Bronchial epithelial cell (primary cell): ENCODE measurements around the gene GNS. TPM values are rescaled to one million over a fixed set of nuclear protein-coding genes. Genes with fewer than 3 reads are reported as not detected.
A peak's percentile ranks its signal among the peaks of the same experiment; 100 is the strongest.

Source experiments
- DNase-seq: peaks from one replicate; pipeline ENCODE4 v3.0.0-alpha.2; 2010; ENCODE audit warnings: low read depth
- FAIRE-seq: peaks from 2 replicates; lab custom pipeline; 2011; peaks lifted over from hg19 to GRCh38; lab: Jason Lieb, UNC
- H3K27me3 ChIP-seq: 2 replicates; pipeline ENCODE4 v1.5.1; 2011; ENCODE audit warnings: low read length; ENCODE audit not compliant: control insufficient read depth, insufficient read depth
- H3K36me3 ChIP-seq: 2 replicates; pipeline ENCODE4 v1.5.1; 2011; ENCODE audit warnings: low read length; ENCODE audit not compliant: control insufficient read depth, insufficient read depth
- H3K4me3 ChIP-seq: 2 replicates; pipeline ENCODE4 v1.5.1; 2011; ENCODE audit warnings: mild to moderate bottlenecking, low read depth, low read length, control low read depth
- total RNA-seq: library from RNA; depleted of rRNA; stranded (reverse); fragments of >200 nt; gene quantifications from 2 replicates; pipeline ENCODE4 v1.2.1, GENCODE V29; 2014
- TF ChIP-seq, protein P1 (sequence below): IDR thresholded peaks from 2 replicates; pipeline ENCODE4 v1.5.1; 2011; ENCODE audit warnings: mild to moderate bottlenecking, moderate library complexity, low read length, control low read depth, inconsistent platforms; ENCODE audit not compliant: insufficient read depth, severe bottlenecking

Gene GNS
- total RNA-seq, 1 donor from 2014 or later: 99.0 TPM

DNA sequence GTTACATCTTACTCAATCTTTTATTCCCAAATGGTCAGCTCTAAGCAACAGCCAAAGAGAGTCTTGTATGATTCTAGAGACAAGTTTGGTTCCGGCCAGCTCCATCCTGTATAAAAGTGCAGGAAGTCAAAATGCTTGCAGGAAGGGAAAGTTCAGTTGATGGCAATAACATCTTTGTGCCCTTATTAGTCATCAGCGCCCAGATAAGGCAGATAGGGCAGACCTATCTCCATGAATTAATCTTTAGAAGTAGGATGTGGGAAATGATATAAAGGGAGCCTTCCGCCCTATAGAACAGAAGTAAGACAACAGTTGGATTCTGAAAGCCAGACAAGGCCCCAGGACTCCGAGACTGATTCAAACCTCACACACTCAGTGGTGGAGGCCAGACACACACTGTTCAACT lies 6.4 kb downstream of the GNS start:
- TF ChIP-seq, protein P1, sequence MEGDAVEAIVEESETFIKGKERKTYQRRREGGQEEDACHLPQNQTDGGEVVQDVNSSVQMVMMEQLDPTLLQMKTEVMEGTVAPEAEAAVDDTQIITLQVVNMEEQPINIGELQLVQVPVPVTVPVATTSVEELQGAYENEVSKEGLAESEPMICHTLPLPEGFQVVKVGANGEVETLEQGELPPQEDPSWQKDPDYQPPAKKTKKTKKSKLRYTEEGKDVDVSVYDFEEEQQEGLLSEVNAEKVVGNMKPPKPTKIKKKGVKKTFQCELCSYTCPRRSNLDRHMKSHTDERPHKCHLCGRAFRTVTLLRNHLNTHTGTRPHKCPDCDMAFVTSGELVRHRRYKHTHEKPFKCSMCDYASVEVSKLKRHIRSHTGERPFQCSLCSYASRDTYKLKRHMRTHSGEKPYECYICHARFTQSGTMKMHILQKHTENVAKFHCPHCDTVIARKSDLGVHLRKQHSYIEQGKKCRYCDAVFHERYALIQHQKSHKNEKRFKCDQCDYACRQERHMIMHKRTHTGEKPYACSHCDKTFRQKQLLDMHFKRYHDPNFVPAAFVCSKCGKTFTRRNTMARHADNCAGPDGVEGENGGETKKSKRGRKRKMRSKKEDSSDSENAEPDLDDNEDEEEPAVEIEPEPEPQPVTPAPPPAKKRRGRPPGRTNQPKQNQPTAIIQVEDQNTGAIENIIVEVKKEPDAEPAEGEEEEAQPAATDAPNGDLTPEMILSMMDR: no peak
- Histone ChIP-seq H3K4me3 (no peak overlapping the region), H3K27me3 (no peaks in the 10 kb centered on the region), H3K36me3 (peaks cover 6% of the 10 kb centered on the region)
- DNase-seq: no peak
- FAIRE-seq: no peak

DNA sequence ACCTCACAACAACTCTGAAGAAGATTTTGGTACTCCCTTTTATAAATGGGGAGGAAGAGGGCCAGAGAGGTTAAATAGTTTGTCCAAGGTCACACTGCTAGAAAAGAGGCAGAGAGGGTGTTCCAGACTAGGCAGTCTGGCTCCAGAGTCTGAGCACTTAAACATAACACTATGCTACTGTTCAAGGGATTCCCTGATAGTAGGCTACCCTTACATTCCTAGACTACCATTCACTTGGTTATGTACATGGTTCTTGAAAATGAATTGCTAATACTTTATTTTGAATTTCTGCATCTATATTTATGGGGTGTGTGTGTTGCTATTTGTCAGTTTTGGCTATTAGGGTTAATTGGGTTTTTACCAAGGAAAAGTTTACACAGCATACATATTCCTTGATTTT lies 7.2 kb downstream of the GNS start:
- Histone ChIP-seq H3K27me3 (no peaks in the 10 kb centered on the region), H3K4me3 (no peak overlapping the region), H3K36me3 (peaks cover 6% of the 10 kb centered on the region)
- DNase-seq: no peak
- TF ChIP-seq, protein P1: no peak
- FAIRE-seq: no peak

DNA sequence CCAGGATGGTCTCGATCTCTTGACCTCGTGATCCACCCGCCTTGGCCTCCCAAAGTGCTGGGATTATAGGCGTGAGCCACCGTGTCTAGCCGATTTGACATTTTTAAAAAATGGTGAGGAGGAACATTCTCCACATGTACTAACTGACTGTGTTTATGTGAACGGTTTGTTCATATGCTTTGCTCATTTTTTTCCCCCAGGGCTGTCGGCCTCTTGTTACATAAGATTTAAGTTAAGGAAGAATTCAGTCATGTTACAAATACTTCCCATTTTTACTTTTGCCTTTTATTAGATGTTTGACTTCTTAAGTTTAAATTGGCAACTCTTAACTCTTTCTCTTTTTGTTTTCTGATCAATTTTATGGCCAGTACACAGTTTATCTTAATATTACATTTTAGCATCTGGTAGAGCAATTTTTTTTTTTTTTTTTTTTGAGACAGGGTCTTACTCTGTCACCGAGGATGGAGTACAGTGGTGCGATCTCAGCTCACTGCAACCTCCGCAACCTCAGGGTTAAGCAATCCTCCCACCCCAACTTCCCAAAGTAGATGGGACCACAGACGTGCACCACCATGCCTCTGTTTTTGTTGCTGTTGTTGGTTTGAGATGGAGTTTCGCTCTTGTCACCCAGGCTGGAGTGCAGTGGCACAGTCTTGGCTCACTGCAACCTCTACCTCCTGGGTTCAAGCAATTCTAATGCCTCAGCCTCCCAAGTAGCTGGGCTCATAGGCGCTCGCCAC lies 9.6 kb downstream of the GNS start:
- FAIRE-seq (no peak), DNase-seq (no peak)
- no peaks in the 10 kb centered on the region for H3K27me3 ChIP-seq
- TF ChIP-seq, protein P1: no peak
- no peak overlapping the region for H3K4me3 ChIP-seq
- peaks cover 6% of the 10 kb centered on the region for H3K36me3 ChIP-seq

DNA sequence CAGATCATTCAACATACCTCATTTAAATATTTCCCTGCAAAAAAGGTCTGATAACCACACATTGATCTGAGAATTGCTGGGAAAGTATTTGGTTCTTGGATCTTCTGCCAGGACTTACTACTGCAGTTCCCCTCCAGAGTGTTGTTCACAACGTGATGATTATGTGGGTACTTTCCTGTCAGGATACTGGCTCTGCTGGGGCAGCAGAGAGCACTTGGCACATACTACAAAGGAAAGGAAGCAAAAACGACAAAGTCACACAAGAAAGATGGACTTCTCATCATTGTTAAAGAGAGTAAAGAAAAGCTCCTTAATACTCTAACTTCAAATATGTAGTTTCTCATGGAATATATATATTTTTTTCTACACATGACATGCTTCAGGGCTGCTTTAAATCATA lies 11.5 kb downstream of the GNS start:
- TF ChIP-seq, protein P1: no peak
- no peak for DNase-seq
- Histone ChIP-seq H3K36me3 (peaks cover 6% of the 10 kb centered on the region), H3K4me3 (no peak overlapping the region), H3K27me3 (no peaks in the 10 kb centered on the region)
- FAIRE-seq: no peak

DNA sequence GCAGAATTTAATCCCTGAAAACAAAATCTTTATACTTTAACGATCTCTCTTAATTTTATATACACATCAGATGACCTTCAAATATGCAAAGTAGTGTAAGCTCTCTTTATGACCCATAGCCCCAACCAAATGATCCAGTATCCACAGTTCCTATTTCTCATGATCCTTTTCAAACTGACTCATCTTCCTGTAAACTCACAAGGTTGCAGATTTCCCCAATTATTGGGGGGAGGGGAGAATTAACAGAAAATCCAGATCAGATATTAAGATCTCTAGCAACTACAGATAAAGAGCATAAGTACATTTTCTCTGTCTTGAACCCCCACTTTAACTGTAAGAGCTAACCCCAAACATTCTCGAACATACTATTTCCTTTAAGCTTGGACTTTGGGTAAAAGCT lies 12.5 kb downstream of the GNS start:
- Histone ChIP-seq H3K27me3 (no peaks in the 10 kb centered on the region), H3K4me3 (no peak overlapping the region), H3K36me3 (peaks cover 9% of the 10 kb centered on the region)
- DNase-seq (peak; percentile 61), FAIRE-seq (no peak)
- TF ChIP-seq, protein P1: no peak

DNA sequence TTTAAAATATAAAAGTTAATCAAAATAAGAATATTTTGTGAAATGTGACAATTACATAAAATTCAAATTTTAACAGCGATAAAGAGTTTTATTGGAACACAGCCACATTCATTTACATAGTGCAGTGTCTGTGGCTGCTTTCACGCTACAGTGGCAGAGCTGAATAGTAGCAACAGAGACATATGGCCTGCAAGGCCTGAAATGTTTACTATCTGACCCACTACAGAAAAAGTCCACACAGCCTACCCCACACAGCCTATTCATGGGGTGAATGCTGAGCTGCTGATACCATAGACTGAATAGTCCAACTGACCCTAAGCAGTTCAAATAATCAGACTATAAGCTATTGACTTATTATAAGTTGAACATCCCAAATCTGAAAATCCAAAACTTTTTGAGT lies 13.2 kb downstream of the GNS start:
- TF ChIP-seq, protein P1: no peak
- no peaks in the 10 kb centered on the region for H3K27me3 ChIP-seq
- H3K4me3 ChIP-seq: no peak overlapping the region
- H3K36me3 ChIP-seq: peaks cover 9% of the 10 kb centered on the region
- DNase-seq (no peak), FAIRE-seq (no peak)
